Ecto neural progenitor cell (in vitro differentiated cells): ENCODE results near the gene KEAP1.

Source experiments
- DNase-seq: peaks from one replicate; pipeline ENCODE4 v3.0.0-alpha.2; 2018; ENCODE audit warnings: low spot score

Gene KEAP1

GRCh38 chr19:10450191-10450852, 52.8 kb downstream of the KEAP1 start:
- DNase-seq: no peak

- no peak for DNase-seq
Measured at GRCh38 chr19:10449037-10449436, 54.1 kb downstream of the KEAP1 start.

DNA sequence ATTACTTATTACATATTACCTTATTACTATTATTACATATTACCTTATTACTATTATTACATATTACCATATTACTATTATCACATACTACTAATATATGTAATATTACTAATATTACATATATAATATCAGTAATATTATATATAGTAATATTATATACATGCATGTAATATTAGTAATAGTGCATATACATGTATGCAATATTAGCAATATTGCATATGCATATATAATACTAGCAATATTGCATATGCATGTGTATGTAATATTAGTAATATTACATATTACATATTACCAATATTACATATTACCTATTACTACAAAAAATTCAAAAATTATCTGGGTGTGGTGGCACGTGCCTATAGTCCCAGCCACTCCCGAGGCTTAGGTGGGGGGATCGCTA, 60.5 kb downstream of the KEAP1 start:
- no peak for DNase-seq

DNA sequence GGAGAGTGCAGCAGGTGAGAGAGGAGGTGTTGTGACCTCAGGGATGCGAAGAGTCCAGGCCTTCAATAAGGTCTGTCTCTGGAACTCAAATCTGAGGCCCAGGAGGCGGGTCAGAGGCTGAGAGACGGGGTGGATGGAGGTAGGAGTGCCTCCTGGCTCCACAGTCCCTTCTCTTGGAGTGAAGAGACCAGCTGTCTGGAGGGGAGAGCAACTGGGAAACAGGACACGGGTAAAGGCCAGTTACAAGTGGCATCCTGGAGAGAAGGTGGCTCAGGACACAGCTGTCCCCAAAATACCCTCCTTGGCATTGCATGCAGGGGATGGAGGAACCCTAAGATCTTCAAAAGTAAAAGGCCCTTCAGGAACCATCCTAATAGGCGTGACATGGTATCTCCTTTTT, 63.6 kb downstream of the KEAP1 start:
- no peak for DNase-seq
